Suprapubic skin (tissue), 4 donors: ENCODE measurements around the gene FCHSD1. TPM values are rescaled to one million over a fixed set of nuclear protein-coding genes. Genes with fewer than 3 reads are reported as not detected.
A peak's percentile ranks its signal among the peaks of the same experiment; 100 is the strongest.

Experiments
- DNase-seq, 2 donors: peaks; one replicate each; pipeline ENCODE4 v3.0.0-alpha.2; 2019; ENCODE audit warnings: low spot score in 2 of 2
- H3K27ac ChIP-seq: fragments of 200-600 bp; sonication (generic); one replicate; pipeline ENCODE4 v1.5.1; 2019
- H3K27me3 ChIP-seq: fragments of 200-600 bp; sonication (generic); one replicate; pipeline ENCODE4 v1.5.1; 2019
- H3K36me3 ChIP-seq: fragments of 200-600 bp; sonication (generic); one replicate; pipeline ENCODE4 v1.5.1; 2019
- H3K4me1 ChIP-seq: fragments of 200-600 bp; sonication (generic); one replicate; pipeline ENCODE4 v1.5.1; 2019
- H3K4me3 ChIP-seq: fragments of 200-600 bp; sonication (generic); one replicate; pipeline ENCODE4 v1.5.1; 2019; ENCODE audit warnings: mild to moderate bottlenecking
- H3K9me3 ChIP-seq: fragments of 200-600 bp; sonication (generic); one replicate; pipeline ENCODE4 v1.5.1; 2019
- CTCF ChIP-seq, 2 donors: fragments of 200-600 bp in 1 of 2; fragments of 450-650 bp in 1 of 2; sonication (generic) in 1 of 2; IDR thresholded peaks; one replicate each; pipeline ENCODE4 v1.5.1; 2016 to 2019; ENCODE audit warnings: antibody characterized with exemption in 2 of 2, mild to moderate bottlenecking in 1 of 2, moderate library complexity in 1 of 2
- EP300 ChIP-seq: sonication (generic); formaldehyde crosslinking; IDR thresholded peaks from one replicate; pipeline ENCODE4 v1.6.1; 2017; ENCODE audit warnings: antibody characterized with exemption
- POLR2A ChIP-seq, 2 donors: fragments of 450-650 bp; IDR thresholded peaks; one replicate each; pipeline ENCODE4 v1.6.1; 2017; ENCODE audit warnings: antibody characterized with exemption in 2 of 2, mild to moderate bottlenecking in 2 of 2, moderate library complexity in 2 of 2
- POLR2AphosphoS5 ChIP-seq, 3 donors: sonication (generic); formaldehyde crosslinking; IDR thresholded peaks; one replicate each; pipeline ENCODE4 v1.6.1; 2017; ENCODE audit warnings: antibody characterized with exemption in 3 of 3
- WGBS: methylation state at CpG from one replicate; pipeline ENCODE4 v1.1.5; 2018; 5-methylcytosine and 5-hydroxymethylcytosine counted together
- total RNA-seq, 4 donors: library from RNA; depleted of rRNA; stranded (reverse); fragments of >200 nt; gene quantifications; one replicate each; pipeline ENCODE4 v1.1.0, GENCODE V29; 2016

The FCHSD1 gene
- total RNA-seq, 4 donors from 2014 or later: 40.1 to 117 (median 77.1) TPM

GRCh38 chr5:141638771-141639170, 12.4 kb downstream of the FCHSD1 start:
- no peaks in the 10 kb centered on the region for H3K9me3 ChIP-seq
- no peak overlapping the region for H3K4me3 ChIP-seq
- H3K27ac ChIP-seq: no peak overlapping the region
- TF ChIP-seq EP300 (no peak), POLR2A (IDR thresholded peaks at IDR 0.05) (no peak), CTCF (IDR thresholded peaks at IDR 0.05) (no peak), POLR2AphosphoS5 (IDR thresholded peaks at IDR 0.05) (no peak)
- H3K36me3 ChIP-seq: peaks cover 10% of the 10 kb centered on the region
- H3K27me3 ChIP-seq: no peaks in the 10 kb centered on the region
- peaks cover 38% of the 10 kb centered on the region for H3K4me1 ChIP-seq
- WGBS: 95% methylated on average over 2 of the region's 2 CpGs
- no peak for DNase-seq

- H3K36me3 ChIP-seq: peaks cover 10% of the 10 kb centered on the region
- H3K9me3 ChIP-seq: no peaks in the 10 kb centered on the region
- 19% methylated on average over 14 of the region's 40 CpGs for WGBS
- H3K27me3 ChIP-seq: no peaks in the 10 kb centered on the region
- no peak overlapping the region for H3K27ac ChIP-seq
- TF ChIP-seq POLR2A (IDR thresholded peaks at IDR 0.05): no peak
- no peak for TF ChIP-seq EP300
- TF ChIP-seq POLR2AphosphoS5 (IDR thresholded peaks at IDR 0.05): no peak
- TF ChIP-seq CTCF (IDR thresholded peaks at IDR 0.05): peak in 1 of 2 donors; percentile 43
- peak overlapping the region; percentile 89 for H3K4me3 ChIP-seq
- peaks cover 38% of the 10 kb centered on the region for H3K4me1 ChIP-seq
- DNase-seq: peak in 1 of 2 donors; percentile 83
Measured at GRCh38 chr5:141637767-141638419, 13.3 kb downstream of the FCHSD1 start.

- TF ChIP-seq CTCF (IDR thresholded peaks at IDR 0.05) (no peak), EP300 (no peak), POLR2AphosphoS5 (IDR thresholded peaks at IDR 0.05) (no peak), POLR2A (IDR thresholded peaks at IDR 0.05) (no peak)
- Histone ChIP-seq H3K36me3 (peaks cover 12% of the 10 kb centered on the region), H3K4me3 (peak overlapping the region; percentile 89), H3K27me3 (no peaks in the 10 kb centered on the region), H3K27ac (peak overlapping the region; percentile 68), H3K4me1 (peaks cover 43% of the 10 kb centered on the region), H3K9me3 (no peaks in the 10 kb centered on the region)
- 1% methylated on average over 27 of the region's 63 CpGs for WGBS
- DNase-seq: no peak
Measured at GRCh38 chr5:141637123-141637766, 14.0 kb downstream of the FCHSD1 start.

GRCh38 chr5:141636413-141637122, 14.7 kb downstream of the FCHSD1 start, which contains the start of the genes HDAC3 and RELL2:
Gene HDAC3, minus strand, starts transcription at chr5:141636849. Its CDS starts 59 bp downstream, at chr5:141636790.
Gene RELL2, plus strand, starts transcription at chr5:141636997. Its CDS starts 1,229 bp downstream, at chr5:141638226.
- no peaks in the 10 kb centered on the region for H3K9me3 ChIP-seq
- WGBS: 1% methylated on average over 40 of the region's 55 CpGs
- peak within 1 kb of the TSS; percentile 68 for H3K27ac ChIP-seq
- peak within 1 kb of the TSS; percentile 89 for H3K4me3 ChIP-seq
- TF ChIP-seq EP300 (no peak), POLR2A (IDR thresholded peaks at IDR 0.05) (peak in 1 of 2 donors; percentile 69)
- H3K36me3 ChIP-seq: peaks cover 14% of the 10 kb centered on the region
- DNase-seq: peak; percentile 95 to 96
- no peaks in the 10 kb centered on the region for H3K27me3 ChIP-seq
- H3K4me1 ChIP-seq: peaks cover 45% of the 10 kb centered on the region

GRCh38 chr5:141636106-141636412, 15.2 kb downstream of the FCHSD1 start:
- TF ChIP-seq CTCF (IDR thresholded peaks at IDR 0.05) (no peak), POLR2A (IDR thresholded peaks at IDR 0.05) (no peak), POLR2AphosphoS5 (IDR thresholded peaks at IDR 0.05) (no peak), EP300 (no peak)
- 9% methylated on average over 4 of the region's 4 CpGs for WGBS
- no peaks in the 10 kb centered on the region for H3K27me3 ChIP-seq
- no peaks in the 10 kb centered on the region for H3K9me3 ChIP-seq
- H3K27ac ChIP-seq: peak overlapping the region; percentile 68
- H3K36me3 ChIP-seq: peaks cover 9% of the 10 kb centered on the region
- no peak for DNase-seq
- H3K4me1 ChIP-seq: peaks cover 45% of the 10 kb centered on the region
- peak overlapping the region; percentile 89 for H3K4me3 ChIP-seq
